Memory B cell (primary cell): ENCODE results near the gene WDR54.
A peak's percentile ranks its signal among the peaks of the same experiment; 100 is the strongest.
"Not testable (repeated sequence)": the region's sequence is repeated elsewhere in the genome, so short reads cannot be mapped to it uniquely, and the experiment has no call there.

Experiments used
- ATAC-seq: fragments of 150-1000 bp; cut with Tn5 transposase; 2 replicates; pipeline ENCODE4 v1.10.0; 2021; ENCODE audit warnings: low read depth, mild to moderate bottlenecking, moderate library complexity
- DNase-seq, 2 donors: peaks; one replicate each; pipeline ENCODE4 v3.0.0; 2022; ENCODE audit warnings: low spot score in 2 of 2
- H3K27ac Mint-ChIP-seq: one replicate; pipeline ENCODE4 v1.8.0; 2022; ENCODE audit warnings: mild to moderate bottlenecking, moderate library complexity, mixed read lengths
- H3K27me3 Mint-ChIP-seq: one replicate; pipeline ENCODE4 v1.8.0; 2022; ENCODE audit warnings: mixed read lengths
- H3K36me3 Mint-ChIP-seq: one replicate; pipeline ENCODE4 v1.8.0; 2022; ENCODE audit warnings: mild to moderate bottlenecking, mixed read lengths
- H3K4me1 Mint-ChIP-seq: one replicate; pipeline ENCODE4 v1.8.0; 2022; ENCODE audit warnings: mixed read lengths
- H3K4me3 Mint-ChIP-seq: one replicate; pipeline ENCODE4 v1.8.0; 2022; ENCODE audit warnings: mild to moderate bottlenecking, moderate library complexity, mixed read lengths
- H3K9me3 Mint-ChIP-seq: one replicate; pipeline ENCODE4 v1.8.0; 2022; ENCODE audit warnings: mixed read lengths

WDR54 gene

DNA sequence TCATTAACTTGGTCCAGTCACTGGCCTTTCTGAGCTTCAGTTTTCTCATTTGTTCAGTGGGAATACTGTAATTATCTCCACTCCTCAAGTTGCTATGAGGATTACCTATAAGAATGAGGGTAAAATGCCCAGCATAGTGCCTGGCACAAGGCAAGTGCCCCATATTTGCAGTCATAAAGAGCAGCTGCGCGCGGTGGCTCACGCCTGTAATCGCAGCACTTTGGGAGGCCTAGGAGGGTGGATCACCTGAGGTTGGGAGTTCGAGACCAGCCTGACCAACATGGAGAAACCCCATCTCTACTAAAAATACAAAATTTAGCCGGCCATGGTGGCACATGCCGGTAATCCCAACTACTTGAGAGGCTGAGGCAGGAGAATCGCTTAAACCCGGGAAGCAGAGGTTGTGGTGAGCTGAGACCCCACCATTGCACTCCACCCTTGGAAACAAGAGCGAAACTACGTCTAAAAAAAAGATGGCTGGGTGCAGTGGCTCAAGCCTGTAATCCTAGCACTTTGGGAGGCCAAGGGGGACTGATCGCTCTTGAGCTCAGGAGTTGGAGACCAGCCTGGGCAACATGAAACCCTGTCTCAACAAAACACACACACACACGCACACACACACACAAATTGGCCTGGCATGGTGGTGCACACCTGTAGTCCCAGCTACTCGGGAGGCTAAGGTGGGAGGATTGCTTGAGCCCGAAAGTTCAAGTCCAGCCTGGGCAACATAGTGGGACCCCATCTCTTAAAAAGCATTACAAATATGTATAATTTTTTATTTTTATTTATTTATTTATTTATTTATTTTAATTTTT lies 21.2 kb downstream of the WDR54 start:
- not testable (repeated sequence) for H3K27ac Mint-ChIP-seq, H3K27me3 Mint-ChIP-seq, ATAC-seq, DNase-seq, H3K36me3 Mint-ChIP-seq, H3K9me3 Mint-ChIP-seq
- H3K4me3 Mint-ChIP-seq = peak overlapping the region; percentile 86
- peaks cover 17% of the 10 kb centered on the region for H3K4me1 Mint-ChIP-seq

DNA sequence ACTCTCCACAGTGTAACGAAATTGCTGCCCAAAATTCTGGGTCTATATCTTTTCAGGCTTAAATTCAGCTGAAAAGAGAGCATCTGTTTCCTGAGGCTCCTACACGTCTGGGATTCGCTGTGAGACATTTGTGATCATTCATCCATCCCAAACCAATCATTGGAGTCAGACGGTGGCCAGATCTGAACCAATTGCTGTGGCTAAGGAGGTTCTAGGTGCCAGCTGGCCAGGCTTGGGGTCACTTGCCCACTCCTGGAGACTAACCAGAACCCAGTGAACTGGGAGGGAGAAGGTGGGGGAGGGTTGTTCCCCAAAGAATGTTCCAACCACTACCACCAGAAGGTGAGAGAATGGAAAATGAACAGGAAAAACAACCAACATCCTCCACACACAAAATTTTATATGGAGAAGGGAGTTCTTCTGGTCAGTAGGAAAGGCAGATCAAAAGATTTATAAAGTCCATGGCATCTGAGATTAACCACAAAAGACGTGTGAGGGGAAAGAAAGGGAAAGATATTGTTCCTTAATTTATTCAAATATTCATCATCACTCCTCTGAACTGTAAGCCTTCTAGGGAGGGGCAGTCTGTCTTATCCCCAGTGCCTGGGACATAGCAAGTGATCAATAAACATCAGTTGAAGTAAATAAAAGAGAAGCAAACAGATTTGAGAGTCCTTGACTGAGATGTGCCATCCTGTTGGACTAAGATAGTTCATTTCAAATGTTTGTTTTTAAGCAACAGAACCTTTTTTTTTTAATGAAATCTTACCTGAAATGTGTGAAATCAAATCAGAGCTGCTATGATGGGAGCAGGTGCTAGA lies 23.2 kb downstream of the WDR54 start:
- DNase-seq (no peak), ATAC-seq (no peak)
- Mint-ChIP-seq H3K4me3 (no peak overlapping the region), H3K9me3 (no peaks in the 10 kb centered on the region), H3K27me3 (peaks cover 10% of the 10 kb centered on the region), H3K27ac (no peak overlapping the region), H3K36me3 (no peaks in the 10 kb centered on the region), H3K4me1 (peaks cover 10% of the 10 kb centered on the region)

DNA sequence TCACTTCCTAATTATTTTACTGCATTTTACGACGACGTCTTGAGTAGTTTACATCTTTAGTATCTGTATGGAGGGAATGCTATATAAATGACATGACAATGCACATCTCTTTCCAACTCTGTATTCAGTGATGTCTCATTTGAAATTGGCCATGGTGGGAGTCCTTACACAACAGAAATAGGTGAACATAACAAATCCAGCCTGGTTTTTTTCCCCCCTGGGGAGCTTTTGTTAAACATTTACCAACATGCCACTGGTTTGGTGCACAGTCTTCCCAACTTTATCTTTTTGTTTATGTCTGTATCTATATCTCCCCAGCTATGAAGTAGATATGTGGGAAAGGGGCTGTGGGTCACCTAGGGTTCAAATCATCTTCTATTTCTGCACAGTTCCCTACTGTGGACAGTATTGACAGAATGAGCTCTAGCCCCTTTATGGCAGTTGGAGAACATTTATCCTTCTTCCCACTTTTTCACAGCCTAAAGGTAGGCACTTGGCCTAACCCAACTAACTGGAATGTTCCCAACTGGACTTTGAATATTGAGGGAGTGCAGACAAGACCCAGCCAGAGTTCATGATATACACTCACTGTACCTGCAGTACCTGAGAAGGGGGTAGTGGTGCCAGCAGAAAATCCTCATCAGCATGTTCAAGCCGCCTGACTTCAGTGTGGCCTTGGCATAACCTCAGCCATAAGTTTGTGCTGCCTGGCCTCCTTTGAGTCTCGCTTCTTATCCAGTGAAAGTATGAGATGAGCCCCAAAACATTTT lies 25.9 kb downstream of the WDR54 start:
- no peak for ATAC-seq
- Mint-ChIP-seq H3K4me3 (no peak overlapping the region), H3K4me1 (peaks cover 3% of the 10 kb centered on the region), H3K36me3 (no peaks in the 10 kb centered on the region), H3K27ac (no peak overlapping the region), H3K9me3 (no peaks in the 10 kb centered on the region), H3K27me3 (peaks cover 5% of the 10 kb centered on the region)
- DNase-seq = no peak

DNA sequence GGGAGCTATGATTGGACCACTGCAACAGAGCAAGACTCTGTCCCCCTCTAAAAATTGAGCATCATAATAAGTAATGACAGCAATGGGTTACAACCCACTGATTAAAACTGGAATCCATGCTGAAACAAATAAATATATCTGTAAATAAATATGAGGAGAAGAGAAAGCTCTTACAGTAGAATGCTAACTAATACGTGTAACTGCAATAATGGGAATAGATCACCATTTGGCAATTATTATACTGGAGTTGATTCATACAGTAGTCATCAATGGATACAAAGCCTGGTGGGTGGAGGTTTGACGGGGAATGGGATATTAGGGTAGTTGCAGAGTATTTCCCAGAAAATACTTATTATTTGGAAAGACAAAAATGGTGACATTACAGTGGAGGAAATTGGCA lies 27.2 kb downstream of the WDR54 start:
- no peak for DNase-seq
- Mint-ChIP-seq H3K4me3 (no peak overlapping the region), H3K27ac (no peak overlapping the region), H3K9me3 (no peaks in the 10 kb centered on the region), H3K27me3 (peaks cover 4% of the 10 kb centered on the region), H3K4me1 (peaks cover 8% of the 10 kb centered on the region), H3K36me3 (no peaks in the 10 kb centered on the region)
- ATAC-seq = no peak

DNA sequence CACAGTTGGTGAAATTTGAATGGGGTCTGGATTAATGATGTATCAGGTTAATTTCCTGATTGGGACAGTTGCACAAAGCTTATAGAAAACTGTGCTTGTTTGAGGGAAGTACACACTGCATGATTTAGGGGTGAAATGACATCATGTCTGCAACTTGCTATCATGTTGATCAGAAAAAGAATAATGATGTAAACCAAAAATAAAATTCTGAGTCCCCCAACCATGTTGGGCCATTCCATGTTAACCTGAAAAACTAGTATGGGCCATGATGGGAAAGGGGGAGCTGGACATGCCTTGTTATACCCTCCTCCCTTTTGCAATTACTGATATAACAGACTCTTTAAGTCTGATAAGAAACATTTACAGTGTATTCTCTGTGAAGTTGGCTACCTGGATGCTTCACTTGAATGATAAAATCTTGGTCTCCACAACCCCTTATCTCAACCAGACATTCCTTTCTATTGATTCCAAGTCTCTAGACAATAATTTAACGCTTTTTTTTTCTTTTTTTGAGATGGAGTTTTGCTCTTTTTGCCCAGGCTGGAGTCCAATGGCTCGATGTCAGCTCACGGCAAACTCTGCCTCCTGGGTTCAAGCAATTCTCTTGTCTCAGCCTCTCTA lies 29.1 kb downstream of the WDR54 start:
- H3K36me3 Mint-ChIP-seq = no peaks in the 10 kb centered on the region
- H3K4me3 Mint-ChIP-seq = no peak overlapping the region
- H3K27ac Mint-ChIP-seq = no peak overlapping the region
- peaks cover 20% of the 10 kb centered on the region for H3K4me1 Mint-ChIP-seq
- DNase-seq (no peak), ATAC-seq (no peak)
- peaks cover 2% of the 10 kb centered on the region for H3K27me3 Mint-ChIP-seq
- H3K9me3 Mint-ChIP-seq = no peaks in the 10 kb centered on the region

DNA sequence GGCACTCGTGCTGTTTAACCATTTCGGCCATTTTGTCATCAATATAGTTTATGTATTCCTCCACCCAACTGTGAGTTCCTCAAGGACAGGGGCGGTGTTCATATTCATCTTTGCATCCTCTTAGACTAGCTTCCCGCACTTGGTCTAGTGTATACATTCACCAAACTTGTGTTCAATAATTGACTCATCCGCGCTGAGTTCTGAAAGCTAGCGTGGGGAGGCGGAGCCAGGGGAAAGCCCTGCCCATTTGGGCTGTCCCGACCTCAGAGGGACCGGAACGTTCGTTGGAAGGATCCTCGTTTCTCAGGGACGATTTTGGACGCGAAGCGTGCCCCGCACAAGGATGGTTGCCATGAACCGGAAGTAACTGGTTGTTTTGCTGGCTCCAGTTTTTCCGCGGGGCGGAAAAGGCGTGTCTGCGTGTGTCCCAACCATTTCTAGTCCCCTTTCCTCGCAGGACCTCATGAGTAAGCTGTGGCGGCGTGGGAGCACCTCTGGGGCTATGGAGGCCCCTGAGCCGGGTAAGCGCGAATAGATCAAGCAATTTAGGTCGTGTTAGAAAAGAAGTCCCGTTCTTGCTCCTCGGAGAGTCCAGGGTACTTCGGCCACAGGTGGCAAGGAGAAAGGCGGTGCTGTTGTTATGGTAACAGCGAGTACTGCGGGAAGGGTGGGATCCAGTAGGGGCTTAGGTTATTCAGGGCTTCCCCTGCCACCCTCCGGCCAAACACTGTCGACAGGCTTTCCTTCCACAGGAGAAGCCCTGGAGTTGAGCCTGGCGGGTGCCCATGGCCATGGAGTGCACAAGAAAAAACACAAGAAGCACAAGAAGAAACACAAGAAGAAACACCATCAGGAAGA lies 33.4 kb downstream of the WDR54 start, which contains the start of gene INO80B:
INO80B (plus strand) TSS at position 434 of the 858 bp plus-strand sequence; CDS start at position 464, 30 bp downstream.
- peak within 1 kb of the TSS; percentile 96 for H3K4me3 Mint-ChIP-seq

DNA sequence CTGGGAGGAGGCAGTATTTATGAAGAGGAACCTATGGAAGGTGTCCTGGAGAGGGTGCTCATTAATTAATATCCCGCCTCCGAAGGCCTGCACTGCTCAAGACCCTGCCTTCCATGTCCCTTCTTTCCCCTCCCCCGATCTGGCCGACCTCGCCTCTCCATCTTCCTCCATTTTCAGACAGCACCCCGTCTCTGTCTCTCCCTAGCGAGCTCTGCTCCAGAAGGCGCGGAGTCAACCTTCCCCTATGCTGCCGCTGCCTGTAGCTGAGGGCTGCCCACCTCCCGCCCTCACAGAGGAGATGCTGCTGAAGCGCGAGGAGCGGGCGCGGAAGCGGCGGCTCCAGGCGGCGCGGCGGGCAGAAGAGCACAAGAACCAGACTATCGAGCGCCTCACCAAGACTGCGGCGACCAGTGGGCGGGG lies 35.6 kb downstream of the WDR54 start:
- ATAC-seq = no peak
- peak overlapping the region; percentile 96 for H3K4me3 Mint-ChIP-seq
- no peaks in the 10 kb centered on the region for H3K9me3 Mint-ChIP-seq
- peaks cover 43% of the 10 kb centered on the region for H3K4me1 Mint-ChIP-seq
- peaks cover 5% of the 10 kb centered on the region for H3K36me3 Mint-ChIP-seq
- peak overlapping the region; percentile 99 for H3K27ac Mint-ChIP-seq
- H3K27me3 Mint-ChIP-seq = no peaks in the 10 kb centered on the region
- DNase-seq = no peak

More for the DNA sequence above, 33.4 kb downstream of the WDR54 start, which contains the start of gene INO80B:
- DNase-seq (peak; percentile 97), ATAC-seq (peak; percentile 36)
- Mint-ChIP-seq H3K27ac (peak within 1 kb of the TSS; percentile 99), H3K27me3 (no peaks in the 10 kb centered on the region), H3K36me3 (peaks cover 5% of the 10 kb centered on the region), H3K9me3 (no peaks in the 10 kb centered on the region), H3K4me1 (peaks cover 41% of the 10 kb centered on the region)

DNA sequence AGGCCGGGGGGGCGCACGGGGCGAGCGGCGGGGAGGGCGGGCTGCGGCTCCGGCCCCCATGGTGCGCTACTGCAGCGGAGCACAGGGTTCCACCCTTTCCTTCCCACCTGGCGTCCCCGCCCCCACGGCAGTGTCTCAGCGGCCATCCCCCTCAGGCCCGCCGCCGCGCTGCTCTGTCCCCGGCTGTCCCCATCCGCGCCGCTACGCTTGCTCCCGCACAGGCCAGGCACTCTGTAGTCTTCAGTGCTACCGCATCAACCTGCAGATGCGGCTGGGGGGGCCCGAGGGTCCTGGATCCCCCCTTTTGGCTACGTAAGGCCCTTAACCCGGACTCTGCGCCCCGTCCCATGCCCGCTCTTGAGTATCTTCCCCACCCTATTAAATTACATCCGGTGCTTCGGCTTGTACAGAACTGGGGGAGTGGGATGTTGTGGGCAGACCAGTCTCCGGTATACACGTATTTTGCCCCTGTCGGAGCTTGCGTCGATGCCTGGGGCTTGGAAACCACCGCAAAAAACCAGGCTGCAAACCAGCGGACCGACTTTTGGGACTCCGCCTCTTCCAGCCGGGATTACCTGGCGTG lies 36.1 kb downstream of the WDR54 start:
- Mint-ChIP-seq H3K4me3 (peak overlapping the region; percentile 96), H3K36me3 (peaks cover 8% of the 10 kb centered on the region), H3K27me3 (no peaks in the 10 kb centered on the region), H3K9me3 (no peaks in the 10 kb centered on the region), H3K4me1 (peaks cover 41% of the 10 kb centered on the region), H3K27ac (peak overlapping the region; percentile 99)
- peak; percentile 47 for ATAC-seq
- DNase-seq = peak; percentile 85 to 89

DNA sequence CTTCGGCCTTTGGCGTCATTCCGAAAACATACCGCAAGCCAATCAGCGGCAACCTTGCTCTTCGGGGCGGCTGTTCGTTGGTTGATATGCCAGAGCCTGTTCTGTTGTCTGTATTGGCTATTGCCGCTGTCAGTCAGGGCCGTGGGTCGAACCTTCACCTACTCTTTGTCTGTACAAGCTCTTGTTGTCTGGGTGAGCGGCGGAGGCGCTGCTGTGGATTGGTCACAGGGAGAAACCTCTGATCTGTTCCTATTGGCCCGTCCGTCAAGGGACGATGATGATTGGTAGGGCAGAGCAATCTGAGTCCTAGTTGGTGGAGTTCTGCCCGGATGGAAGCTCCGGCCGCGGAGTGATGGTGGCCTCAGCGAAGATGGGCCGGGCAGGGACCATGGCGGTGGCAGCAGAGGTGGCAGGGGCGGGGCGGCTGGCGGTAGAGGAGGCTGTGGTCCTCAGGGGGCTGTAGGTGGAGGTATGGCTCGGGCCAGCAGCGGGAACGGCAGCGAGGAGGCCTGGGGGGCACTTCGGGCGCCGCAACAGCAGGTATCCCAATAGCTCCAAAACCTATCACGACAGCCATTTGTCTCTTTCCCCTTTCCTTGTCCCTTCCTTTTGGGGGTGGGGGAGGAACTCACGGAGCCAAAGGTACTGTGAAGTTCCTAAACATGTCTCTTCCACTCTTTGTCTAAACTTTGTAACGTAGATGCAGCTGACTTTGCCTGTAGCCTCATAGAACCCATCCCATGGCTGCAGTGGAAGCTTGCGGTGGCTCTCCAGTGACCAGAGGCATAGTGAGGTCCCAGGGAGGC lies 36.8 kb downstream of the WDR54 start, which contains the start of gene WBP1:
WBP1 (plus strand) TSS at position 307 of the 806 bp plus-strand sequence; CDS start at position 472, 165 bp downstream.
- H3K36me3 Mint-ChIP-seq = peaks cover 11% of the 10 kb centered on the region
- peaks cover 44% of the 10 kb centered on the region for H3K4me1 Mint-ChIP-seq
- ATAC-seq = peak; percentile 76
- no peaks in the 10 kb centered on the region for H3K27me3 Mint-ChIP-seq
- H3K27ac Mint-ChIP-seq = peak within 1 kb of the TSS; percentile 99
- H3K9me3 Mint-ChIP-seq = no peaks in the 10 kb centered on the region
- peak within 1 kb of the TSS; percentile 96 for H3K4me3 Mint-ChIP-seq
- peak in 1 of 2 donors; percentile 96 for DNase-seq

DNA sequence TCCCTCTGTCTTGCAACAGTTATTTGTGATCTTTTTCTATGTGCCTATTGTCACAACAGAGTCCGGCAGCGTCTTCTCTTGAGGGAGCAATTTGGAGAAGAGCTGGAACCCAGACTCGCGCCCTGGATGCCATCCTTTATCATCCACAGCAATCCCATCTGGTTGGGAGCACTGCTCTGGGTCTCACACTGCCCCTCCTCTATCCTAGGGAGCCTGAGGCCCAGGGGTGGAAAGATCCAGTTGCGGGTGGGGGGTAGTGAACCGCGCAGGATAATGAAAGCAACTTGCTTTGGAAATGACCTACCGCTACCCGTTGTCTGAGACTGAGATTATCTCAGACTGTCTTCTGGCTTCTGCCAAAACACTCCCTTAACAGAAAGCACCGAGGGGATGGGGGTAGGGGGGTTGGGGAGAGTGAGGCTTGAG lies 37.4 kb downstream of the WDR54 start:
- DNase-seq (no peak), ATAC-seq (no peak)
- H3K27me3 Mint-ChIP-seq = no peaks in the 10 kb centered on the region
- H3K4me3 Mint-ChIP-seq = peak overlapping the region; percentile 96
- H3K9me3 Mint-ChIP-seq = no peaks in the 10 kb centered on the region
- H3K27ac Mint-ChIP-seq = peak overlapping the region; percentile 99
- H3K36me3 Mint-ChIP-seq = peaks cover 11% of the 10 kb centered on the region
- peaks cover 44% of the 10 kb centered on the region for H3K4me1 Mint-ChIP-seq

DNA sequence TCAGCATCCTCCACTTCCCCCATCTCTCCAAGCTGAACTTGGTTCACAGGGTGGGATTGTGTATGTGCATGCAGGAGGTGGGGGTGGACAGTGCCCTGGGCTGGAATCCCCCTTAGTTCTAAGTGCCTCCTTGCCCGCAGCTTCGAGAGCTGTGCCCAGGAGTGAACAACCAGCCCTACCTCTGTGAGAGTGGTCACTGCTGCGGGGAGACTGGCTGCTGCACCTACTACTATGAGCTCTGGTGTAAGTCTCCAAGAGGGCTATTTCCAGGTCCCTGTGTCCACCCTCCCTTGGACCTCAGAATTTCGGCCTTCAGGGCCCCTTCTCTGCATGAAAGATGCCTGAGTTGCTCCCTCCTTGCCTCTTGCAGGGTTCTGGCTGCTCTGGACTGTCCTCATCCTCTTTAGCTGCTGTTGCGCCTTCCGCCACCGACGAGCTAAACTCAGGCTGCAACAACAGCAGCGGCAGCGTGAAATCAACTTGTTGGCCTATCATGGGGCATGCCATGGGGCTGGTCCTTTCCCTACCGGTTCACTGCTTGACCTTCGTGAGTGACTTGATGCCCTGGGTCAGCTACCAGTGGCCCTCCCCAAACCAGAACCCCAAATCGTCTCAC lies 38.1 kb downstream of the WDR54 start:
- not testable (repeated sequence) for H3K27ac Mint-ChIP-seq, ATAC-seq, H3K27me3 Mint-ChIP-seq, H3K9me3 Mint-ChIP-seq, DNase-seq
- Mint-ChIP-seq H3K4me1 (peaks cover 48% of the 10 kb centered on the region), H3K4me3 (peak overlapping the region; percentile 83), H3K36me3 (peaks cover 11% of the 10 kb centered on the region)
